ENCODE measurements around the gene PAX3.

PAX3 gene

GRCh38 chr2:222309766-222310165, 11.0 kb upstream of the PAX3 start:
- DNase-seq, result no peak

- DNase-seq, result no peak
These were observed 10.6 kb upstream of the PAX3 start for GRCh38 chr2:222309361-222309760.

- no peak for DNase-seq
These were observed 9.4 kb upstream of the PAX3 start for GRCh38 chr2:222307978-222308730.

GRCh38 chr2:222307143-222307756, 8.5 kb upstream of the PAX3 start:
- DNase-seq, result no peak

DNA sequence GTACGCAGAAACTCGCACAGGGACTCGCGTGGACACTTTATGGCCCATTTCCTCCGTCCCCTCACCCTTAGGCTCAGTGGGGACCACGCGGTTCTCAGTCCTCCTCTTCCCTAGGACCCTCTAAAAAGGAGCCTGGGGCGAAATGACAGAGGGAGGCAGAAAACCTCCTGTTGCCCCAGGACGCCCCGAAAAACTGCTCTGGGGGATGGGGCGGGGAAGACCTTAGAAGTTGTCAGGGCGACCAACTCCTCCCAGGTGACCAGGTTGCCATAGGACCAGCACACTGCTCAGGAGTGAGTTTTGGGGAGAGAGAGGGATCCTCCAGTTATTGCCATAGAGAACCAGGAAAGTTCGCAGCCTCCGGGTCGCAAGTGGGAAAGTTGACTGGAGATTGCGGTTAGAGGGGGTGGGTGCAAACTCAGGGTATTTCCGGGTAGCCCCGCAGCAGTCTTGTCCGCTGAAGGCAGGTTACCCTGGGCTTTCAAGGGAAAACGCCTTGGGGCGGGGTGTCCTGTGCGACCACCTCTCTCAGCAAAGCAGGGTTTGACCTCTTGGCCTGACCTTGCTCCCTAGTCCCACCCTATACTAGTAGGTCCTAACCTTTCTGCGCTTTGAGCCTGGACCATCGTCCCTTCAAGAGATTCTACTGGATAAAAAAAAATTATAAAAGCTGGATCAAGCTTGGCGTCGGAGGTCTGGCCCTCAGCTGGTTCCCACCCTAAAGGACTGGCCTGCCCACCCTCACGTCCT, 7.8 kb upstream of the PAX3 start:
- DNase-seq, result no peak

- no peak for DNase-seq
These were observed 7.0 kb upstream of the PAX3 start for GRCh38 chr2:222305516-222306392.

DNA sequence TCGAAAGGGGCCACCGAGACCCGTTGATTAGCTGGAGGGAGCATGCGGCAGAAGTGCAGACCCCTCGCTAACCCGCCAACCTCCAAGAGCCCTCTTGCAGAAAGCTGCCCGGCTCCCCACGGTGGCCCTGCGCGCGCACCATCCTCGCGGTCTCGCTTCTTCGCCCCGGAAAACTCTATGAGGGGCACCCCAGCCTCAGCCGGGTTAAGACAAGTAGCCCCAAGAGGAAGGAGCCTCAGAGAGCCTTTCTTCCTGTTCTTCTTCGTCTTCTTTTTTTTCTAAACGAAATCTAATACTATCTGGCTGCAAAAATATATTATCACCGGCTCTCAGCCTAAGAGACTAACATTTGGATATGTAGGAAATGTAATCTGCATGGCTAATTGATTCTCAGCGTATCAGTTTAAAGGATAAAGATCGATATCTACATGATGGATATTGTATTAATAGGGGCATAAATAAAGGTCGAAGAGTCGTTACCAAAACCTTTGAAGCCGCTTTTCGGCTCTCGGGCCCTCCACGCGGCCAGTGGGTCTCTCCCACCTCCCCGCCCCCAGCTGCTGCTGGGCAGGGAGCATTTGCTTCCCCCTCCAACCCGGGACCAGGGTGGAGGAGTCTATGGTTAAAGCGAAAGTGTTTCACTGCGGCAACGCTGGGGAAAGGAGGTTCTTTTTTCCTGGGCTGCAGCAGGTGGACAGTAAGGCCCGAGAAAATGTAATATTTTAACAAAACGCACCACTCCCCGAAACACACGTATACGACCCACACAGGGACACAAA, 6.1 kb upstream of the PAX3 start:
- DNase-seq, result no peak

DNA sequence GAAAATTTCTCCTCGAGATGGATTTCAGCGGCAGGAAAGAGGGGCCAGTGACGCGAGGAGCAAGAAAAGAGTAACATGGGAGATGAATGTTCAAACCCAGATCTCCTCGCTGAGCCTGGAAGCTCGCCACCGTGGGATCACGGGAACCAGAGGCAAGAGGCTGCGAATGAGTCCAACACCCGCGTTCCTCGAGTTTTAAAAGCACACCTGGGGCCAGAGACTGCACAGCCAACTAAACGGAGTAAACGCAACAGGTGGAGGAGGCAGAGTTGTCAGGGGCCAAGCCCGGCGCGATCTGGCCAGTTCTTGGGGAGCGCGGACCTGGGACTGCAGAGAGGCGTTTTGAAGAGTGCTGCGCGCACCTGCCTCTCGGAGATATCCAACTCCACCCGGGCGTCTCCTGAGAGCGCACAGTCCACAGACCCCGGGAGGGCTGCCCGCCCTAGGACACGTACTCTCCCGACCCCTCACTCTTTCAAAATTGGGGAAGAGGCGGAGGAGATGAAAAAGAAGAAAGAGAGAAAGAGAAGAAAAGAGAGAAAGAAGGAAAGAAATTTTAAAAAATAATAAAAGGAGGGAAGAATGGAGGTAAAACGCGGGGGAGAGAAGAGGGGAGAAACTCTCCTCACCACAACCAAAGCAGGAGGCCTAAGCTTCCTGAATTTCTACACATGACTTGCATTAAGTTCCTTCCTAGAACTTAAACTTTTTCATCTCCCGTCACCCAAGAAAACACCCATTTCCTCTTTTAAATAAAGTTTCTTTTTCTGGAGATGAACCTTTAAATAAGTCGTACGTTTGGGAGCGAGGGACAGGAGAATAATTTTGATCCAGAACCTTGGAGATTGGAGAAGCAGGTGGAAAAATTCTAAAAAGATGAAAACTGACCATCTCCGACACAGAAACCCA, 5.3 kb upstream of the PAX3 start:
- no peak for DNase-seq

- DNase-seq, result no peak
These were observed 4.4 kb upstream of the PAX3 start for GRCh38 chr2:222303045-222303827.

DNA sequence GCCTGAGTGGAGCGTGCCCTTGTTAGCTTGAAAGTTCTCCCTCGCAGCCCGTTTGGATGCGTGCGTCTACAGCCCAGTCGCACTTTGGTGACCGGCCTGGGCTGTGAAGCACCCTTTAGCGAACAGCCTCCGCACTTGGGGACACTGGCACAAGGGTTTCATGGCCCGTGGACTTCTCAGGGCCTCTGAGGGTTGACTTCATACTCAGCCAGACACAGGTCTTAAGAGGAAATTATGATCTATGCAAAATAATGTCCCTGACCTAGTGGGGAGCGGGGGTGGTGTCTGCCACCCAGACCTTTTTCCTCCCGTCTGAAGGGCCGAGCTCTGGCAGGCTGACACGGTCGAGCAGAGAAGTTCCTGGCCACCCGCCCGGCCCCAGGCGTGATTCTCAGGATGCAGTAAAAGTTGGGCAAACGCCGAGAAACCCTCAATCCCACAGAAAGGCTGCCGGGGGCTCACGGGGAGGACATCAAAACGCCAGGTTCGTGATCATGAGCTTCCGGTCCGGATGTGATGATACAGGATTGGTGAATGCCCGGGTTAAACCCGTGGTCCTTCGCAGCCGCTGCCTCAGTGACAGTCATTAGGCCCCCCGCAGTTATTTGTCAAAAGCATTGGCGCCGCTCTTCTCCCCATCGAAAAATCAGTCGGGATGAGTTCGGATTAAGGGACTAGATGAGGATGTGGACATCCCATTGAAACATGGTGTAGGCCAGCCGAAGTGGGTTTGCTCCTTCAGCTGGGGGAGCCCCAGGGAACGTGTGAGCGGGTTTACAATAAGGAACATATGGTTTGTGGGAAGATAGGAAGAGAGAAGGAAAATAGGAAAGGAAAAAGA, 3.6 kb upstream of the PAX3 start:
- no peak for DNase-seq

- DNase-seq, result no peak
These were observed 3.0 kb upstream of the PAX3 start for GRCh38 chr2:222301796-222302118.

DNA sequence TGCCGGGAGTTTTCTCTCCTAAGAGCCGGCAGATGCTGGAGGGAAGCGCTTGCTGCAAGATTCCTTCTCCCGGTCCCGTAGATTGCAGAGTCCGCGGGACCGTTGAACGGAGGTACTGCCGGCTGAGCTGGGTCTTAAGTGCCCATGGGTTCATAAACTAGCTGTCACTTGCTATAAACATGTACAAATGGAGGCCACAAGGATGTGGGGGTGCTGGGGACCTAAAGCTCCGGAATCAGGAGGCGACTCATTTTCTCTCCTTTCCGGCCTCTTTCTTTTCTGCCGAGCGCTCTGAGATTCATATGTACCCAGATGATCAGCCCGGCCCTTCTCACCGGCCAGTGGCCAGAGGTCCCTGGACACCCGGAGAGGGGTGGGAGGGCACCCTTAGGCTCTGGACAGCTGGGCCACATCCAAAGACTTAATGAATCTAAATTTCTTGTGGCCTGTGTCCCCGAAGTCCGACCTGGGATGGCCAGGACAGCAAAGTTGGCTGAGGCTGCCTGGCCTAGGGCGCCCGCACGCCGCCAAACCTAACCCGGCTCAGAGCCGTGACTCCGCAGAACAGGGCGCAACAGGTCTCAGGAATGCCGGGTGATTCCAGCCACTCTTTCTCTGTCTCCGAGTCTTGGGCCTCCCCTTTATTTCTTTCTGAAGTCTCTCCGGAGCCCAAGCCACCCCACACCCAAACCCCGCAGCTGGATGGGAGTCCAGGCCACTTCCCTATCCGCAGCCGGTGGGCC, 2.4 kb upstream of the PAX3 start:
- no peak for DNase-seq

DNA sequence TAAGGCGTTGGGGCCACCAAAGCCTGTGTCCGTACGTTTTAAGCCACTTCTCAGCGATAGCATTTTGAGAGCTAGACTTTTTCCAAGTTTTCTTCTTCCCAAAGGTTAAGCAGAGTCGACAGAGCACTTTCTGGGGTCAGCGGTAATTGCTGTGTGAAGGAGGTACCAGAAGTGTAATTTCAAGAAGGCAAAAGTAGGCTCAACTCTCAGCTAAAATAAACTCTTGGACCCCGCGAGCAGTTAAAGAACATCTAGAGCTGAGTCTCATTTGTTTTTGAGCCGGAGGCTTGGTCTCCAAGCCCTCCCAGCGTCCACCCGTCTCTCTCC, 1.9 kb upstream of the PAX3 start:
- no peak for DNase-seq

DNA sequence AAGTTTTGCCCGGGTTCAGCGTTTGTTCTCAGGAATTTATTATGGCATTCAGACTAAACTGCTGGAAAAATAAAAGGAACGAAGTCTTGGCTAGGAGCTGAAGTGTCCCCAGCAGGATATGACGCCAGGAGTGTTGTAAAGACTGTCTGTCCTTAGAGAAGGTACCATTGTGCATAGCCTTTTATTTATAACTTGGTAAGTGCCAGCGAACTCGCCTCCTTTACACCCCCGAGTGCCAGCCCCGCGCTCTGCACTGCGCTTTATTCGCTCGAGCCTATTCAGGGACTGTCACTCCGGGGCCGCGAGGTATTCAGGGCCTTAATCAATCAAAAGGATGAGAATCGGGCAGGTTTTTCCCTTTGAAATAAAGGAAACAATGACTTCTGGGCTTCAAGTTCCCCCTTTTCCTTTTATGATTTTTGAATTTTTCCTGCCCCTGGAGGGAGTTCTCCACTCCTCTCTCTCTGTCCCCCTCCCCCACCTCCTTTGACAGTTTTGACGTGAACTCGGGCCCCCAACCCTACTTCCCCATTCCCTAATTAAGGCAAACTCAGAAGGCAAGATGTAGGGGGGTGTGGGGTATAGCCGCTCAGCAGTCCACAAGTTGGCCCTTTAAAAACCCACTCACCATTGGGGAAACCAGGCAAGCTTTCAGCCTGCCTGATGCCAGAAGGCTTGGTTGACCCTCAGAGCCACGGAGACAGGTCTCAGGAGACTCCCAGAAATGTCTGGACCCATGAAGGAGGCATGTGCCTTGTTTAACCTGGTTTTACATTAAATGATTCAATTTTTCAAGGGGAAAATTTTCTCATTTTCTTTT, 1.3 kb upstream of the PAX3 start:
- no peak for DNase-seq

DNA sequence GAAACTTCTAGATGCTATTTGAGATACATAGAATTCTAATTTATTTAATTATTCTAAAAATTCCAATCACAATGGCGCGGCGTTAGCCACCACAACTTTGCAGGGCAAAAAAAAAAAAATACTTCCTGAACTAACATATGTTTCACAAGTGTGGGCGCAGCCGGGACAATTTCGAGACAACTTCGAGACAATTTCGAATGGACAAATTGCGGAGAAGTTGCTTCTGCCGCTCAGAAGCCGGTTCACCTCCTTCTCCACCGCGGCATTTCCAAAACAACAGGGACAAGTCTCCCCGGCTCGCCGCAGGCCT, 842 bp downstream of the PAX3 start:
- DNase-seq, result no peak

- no peak for DNase-seq
These were observed 1.2 kb downstream of the PAX3 start for GRCh38 chr2:222297600-222297935.

DNA sequence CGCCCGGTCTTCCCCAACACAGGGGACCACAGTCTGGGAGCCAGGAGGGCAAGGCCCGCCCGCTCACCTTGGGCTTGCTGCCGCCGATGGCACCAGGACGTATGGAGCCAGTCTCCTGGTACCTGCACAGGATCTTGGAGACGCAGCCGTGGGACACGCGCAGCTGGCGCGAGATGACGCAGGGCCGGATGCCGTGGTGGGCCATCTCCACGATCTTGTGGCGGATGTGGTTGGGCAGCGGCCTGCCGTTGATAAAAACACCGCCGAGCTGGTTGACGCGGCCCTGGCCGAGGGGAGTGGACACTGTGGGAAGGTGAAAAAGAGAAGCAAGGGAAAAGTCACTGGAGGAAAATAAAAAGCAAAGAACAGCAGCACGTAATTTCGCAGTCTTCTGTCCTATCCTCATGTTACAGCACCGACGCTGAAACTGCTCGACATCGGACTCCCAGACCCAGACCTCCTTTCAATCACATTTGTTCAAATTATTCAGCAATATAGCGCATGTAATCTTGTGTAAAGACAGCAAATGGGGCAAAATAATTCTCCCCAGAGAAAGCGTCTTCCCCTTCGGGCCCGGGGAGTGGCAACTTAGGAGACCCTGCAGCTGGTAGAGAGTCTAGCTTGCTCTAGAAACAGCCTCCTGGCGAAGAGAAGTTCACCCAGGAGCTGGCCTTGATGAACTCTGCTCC, 1.7 kb downstream of the PAX3 start:
- DNase-seq, result no peak

DNA sequence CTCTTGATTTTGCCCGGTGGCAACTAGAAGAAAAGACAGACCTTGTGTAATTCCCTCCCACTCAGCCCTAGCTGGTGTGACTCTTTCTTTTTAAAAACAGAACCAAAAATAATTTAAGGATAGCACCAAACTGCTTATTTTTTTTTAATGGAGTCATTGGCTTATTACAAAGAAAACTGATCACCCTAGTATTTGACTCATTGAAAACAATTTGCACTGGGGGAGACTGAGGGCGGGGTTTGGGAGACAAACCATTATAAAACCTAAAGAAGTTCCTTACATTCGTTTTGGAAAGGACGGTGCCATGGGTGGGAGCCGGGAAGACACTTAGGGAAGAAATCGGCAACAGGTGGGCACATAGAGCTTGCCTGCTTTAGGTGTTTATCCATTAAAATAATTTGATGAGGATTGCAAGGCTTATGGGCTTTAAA, 2.5 kb downstream of the PAX3 start:
- DNase-seq, result no peak

Measured in stimulated activated CD4-positive, alpha-beta T cell treated with anti-CD3 and anti-CD28 coated beads, Interleukin-12 subunit alpha, Interleukin-12 subunit beta, amount 100 ng/mL, for 4 hours (primary cell).